EH (cell line): ENCODE results near the gene CACNA1H.
"Not testable (repeated sequence)": the region's sequence is repeated elsewhere in the genome, so short reads cannot be mapped to it uniquely, and the experiment has no call there.

Experiments used
- DNase-seq: peaks from one replicate; pipeline ENCODE4 v3.0.0-alpha.2; 2015; ENCODE audit warnings: low read depth

Gene CACNA1H

DNA sequence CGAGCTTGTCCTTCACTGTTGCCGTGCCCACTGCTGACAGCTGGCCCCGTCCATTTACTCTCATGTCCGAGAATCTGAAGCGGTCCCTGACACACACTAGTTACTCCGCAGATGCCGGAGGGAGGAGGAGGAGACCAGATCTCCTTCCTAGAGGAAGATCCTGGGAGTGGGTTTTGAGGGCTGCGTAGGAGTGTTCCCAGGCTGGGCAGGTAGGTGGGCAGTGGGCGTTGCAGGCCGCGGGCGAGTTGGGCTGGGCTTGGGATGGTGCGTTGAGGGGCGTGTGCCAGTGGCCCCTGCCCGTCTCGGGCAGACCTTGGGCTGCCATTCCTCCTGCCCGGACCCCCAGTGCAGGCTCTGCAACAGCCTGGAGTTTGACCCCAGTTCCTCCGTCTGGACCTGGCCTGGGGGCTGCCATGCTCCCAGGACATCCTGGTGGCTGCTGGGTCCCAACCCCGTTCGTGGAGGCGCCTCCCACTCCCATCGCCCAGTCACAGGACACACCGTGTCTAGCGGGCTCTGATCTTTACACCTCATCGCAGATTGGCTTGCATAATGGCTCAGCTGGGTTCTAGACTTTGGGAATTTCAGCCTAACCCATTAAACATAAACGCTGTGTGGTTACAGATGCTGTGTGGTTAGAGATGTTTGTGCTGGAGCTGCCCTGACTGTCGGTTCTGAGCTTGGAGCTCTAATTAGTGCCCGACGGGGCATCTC lies 22.8 kb downstream of the CACNA1H start:
- DNase-seq: no peak

DNA sequence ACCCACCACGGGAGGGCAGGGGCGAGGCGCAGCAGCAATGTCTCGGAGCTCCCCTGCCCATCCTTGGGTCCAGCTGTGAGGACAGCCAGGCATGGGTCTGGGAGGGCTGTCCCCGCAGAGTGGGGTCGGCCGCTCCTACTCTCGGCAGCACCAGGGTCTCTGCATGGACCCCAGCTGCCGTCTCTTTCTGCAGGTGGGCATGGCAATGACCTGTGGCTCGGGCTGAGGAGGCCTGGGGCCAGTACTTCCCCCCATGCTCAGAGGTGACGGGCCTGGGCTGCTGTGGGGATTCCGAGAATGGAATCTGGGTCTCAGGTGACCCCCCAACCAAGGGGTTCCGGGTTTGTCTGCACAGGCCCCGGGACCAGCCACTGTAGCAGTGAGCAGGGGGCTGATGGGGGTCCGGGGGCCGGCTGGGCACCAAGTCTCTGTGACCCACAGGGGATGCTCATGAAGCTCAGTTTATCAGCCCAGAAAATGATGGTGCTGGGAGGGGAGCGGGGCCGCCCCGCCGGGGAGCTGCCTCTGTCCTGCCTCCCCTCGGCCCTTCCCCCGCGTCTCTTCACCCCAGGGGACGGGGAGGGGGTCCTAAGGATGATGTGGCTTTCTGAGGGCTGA lies 23.5 kb downstream of the CACNA1H start:
- no peak for DNase-seq

DNA sequence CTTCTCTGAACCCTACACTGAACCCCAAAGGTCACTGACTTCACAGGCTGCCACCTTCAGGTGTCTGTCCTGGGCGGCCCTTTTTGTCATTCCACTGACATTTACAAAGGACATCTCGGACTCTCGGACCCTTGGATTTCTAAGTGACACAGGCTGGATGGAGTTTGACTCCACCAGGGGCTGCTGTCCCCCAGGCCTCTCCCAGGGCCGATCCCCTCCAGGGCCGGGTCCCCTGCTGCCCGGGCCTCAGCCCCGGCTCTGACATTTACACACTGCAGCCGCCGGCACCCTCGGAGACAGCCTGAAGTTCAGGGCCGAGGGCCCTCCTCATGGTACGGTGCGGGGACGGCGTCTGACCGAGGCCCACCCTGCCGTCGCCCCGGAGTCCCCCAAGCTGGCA lies 24.1 kb downstream of the CACNA1H start:
- no peak for DNase-seq

DNA sequence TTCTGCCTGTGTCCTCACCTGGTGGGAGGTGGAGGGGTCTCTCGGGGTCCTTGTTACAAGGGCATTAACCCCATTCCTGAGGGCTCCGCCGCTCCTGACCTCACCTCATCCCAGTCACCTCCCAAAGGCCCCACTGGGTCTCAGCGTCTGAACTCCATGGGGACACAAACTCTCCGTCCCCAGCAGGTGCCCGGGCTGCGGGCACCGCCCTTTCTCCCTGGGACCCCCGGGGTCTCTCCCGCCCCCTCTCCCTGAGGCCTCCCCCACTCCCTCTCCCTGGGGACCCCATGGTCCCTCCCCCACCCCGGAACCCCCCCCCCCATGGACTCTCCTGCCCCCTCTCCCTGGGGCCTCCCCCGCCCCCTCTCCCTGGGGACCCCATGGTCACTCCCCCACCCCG lies 24.8 kb downstream of the CACNA1H start:
- no peak for DNase-seq

DNA sequence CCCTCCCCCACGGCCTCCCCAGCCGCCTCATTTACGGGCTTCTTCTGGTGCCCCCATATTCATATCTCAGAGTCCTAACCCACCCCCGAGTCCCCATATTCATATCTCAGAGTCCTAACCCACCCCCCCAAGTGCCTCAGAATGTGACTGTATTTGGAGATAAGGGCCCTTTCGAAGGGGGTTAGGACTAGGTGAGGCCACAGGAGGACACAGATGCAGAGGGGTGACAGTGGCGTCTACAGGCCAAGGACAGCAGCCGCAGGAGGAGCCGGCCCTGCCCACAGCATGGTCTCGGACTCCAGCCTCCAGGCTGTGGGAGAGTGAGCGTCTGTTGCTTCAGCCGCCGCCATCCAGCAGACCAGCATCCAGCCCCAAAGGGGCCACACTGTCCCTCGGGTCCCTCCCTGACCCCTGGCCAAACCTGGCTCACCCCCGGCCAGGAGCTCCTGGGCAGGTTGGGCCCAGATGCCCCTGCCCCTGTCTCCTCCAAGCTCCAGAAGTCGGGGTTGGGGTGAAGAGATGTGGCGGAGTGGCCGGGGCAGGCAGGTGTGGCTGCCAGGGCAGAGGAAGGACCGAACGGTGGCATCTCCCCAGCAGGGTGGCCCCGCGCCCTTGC lies 25.5 kb downstream of the CACNA1H start:
- DNase-seq: no peak

DNA sequence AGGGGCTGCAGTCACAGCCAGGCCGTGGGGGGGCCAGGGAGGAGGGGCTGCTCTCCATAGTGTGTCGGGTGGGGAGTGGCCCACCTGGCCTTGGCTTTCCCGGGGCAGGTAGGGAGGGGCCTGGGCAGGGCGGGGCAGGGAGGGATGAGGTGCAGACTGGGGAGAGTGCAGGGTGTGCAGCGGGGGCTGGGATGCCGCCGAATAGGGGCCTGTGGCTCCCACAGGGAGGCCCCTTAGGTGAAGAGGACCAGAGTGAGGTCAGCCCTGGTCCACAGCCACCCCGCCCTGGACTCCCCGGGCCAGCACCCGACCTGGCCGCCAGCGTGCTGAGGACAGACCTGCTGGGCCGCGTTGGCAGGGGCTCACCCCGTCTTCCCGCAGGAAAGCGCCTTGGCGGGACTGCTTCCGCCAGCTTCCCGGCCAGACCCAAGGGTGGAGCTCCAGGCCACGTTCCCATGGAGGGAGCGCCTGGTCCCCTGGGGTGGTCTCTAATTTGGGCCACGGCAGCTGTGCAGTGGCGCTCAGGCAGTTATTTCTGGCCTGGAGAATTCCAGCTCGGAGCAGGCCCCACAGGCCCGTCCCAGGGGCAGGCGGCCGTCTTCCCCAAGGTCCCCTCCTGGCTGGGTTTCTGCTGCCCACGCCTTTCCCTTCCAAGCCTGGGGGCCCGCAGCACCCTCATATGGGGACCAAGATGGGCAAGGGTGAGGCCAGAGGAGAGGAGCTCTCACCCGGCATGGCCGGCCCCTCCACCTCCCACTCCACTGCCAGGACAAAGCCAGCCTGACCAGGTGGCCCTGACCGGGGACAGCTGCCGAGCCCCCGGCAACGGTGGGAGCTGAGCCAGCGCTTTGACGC lies 27.9 kb downstream of the CACNA1H start:
- no peak for DNase-seq

DNA sequence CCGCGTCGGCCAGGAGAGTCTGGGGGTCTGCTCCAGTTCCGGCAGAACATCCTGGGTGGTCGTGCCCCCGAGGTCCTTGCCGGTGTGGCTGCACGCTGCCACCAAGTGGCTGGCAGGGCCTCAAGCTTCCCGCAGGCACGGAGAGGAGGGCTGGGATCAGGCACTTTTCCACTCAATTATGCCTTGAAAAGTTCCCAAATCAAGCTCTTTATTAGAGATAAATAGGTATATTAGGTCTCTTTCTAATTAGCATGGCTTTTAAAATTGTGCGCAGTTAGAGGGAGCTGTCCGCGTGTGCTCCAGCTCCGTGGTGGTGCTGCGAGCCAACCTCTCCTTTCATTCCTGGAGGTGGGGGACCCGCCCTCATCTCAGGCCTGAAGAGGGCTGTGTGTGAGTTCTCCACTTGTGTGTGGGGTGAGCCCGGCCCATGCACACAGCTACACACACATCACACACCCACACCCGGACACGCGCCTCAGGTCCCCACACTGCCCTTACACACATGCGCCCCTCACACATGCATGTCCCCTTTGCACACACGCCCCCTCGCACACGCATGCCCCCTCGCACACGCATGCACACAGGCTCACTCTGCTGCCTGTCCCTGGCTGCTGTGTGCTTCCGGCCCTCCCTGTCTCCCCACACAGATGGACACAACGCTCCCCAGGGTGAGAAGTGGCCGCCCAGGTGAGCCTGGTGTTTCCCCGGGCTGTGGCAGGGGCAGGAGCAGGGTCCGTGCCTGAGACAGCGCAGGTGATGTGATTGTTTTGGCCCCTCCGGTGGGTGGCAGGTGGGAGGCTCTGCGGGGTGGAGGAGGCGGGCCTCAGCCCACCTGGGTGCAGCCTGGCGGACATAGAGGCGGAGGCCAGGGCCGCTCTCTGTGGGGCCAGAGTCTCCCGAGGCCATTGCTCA lies 28.8 kb downstream of the CACNA1H start:
- no peak for DNase-seq

DNA sequence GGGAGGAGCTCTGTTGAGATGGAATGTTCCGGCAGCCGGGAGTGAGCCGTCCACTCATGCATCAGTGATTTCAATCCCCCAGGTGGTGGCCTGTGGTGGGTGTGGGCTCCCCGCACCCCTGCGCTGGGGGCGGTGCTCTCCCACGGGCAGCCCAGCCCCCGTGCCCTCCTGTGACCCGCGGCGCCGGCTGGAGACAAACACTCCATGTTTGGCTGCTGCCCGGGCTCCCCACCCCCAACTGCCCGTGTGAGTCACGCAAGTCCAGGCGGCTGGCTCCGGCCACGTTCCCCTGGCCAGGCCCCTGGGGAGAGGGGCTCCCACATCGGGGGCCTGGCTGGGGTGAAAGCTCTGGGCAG lies 29.4 kb downstream of the CACNA1H start:
- peak; percentile 89 for DNase-seq

DNA sequence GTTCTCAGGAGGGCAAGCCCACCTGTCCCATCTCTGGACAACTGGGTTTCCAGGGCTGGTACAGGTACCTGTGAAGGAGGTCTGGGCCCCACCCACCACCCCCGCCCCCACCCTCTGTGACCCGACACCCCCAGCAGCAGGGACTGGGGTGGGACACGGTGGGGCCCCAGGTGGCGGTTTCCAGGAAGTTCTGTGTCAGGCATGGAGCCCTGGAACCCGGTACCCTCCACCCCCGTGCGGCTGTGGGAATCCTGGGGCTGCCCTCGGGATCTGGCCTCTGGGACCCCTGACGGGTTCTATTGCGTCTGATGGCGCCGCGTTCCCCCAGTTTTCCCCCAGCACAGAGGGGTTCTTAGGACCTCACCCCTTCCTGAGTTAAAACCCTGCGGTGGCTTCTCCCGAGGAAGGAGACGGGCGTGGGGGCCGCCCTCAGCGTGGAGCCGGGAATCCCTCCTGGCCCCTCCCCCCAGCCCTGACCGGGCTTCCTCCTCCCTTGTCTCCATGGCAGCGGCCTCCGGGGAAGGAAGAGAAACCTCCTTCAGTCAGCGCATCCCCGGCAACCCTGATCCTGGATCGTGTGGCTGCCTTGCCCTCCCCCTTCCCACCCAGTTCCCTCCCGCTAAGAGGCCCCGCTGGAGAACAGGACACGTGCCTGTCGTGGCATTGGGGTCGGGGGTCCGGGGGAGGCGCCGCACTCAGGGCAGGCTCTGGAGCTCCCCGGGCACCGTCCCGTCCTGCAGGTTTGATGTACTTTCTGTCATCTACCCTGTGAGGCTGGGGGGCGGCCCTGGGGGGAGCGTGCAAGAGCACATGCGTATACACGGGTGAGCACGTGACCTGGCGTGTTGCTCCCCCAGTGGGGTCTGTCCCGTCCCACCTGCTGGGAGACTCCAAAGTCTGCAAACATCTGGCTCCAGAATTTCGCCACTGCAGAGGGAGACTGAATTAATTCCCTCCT lies 30.3 kb downstream of the CACNA1H start:
- DNase-seq: peak; percentile 84

DNA sequence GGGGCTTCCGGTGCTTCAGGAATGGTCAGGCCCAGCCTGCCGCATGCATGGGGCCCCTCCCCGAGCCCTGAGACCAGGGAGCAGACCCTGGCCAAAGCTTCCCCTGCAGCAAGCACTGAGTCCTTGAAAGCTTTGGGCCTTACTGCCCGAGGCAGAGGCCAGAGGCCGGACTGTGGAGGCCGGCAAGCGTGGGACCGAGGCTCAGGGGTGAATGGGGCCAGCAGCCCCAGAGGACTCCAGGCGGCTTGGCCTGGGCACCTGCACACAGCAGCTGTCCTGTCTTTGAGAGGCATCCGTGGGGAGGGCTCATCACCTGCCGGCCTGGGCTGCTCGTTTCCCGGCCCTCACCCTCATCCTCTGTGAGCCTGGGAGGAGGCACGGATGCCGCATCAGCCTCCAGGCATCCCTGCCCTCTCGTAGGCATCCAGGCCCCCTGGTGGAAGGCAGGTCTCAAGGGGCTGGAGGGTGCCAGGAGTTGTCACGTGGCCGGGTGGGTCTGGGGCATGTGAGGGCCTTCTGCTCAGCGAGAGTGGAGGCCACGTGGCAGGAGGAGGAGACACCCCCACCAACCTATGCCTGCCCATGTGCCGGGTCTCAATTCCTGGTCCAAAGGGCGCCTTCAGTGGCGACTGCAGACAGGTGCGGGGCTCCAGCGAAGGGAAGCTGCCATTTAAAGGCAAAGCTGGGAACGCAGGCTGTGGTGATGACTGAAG lies 31.4 kb downstream of the CACNA1H start:
- DNase-seq: no peak

DNA sequence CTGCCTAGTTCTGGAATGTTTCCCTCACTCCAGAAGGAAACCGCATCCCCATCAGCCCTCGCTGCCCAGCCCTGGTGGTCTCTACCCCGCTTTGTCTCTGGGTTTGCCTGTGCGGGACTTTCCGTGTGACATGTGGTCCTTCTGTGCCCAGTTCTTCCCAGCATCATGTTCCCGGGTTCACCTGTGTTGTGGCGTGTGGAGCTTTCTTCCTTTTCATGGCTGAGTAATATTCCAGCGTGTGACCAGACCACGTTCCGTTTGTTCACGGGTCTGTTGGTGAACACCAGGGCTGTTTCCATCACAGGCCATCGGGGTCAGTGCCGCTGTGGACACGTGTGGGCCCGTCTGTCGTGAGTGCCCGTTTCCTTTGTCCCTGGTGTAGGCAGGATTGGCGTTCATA lies 32.1 kb downstream of the CACNA1H start:
- DNase-seq: no peak

DNA sequence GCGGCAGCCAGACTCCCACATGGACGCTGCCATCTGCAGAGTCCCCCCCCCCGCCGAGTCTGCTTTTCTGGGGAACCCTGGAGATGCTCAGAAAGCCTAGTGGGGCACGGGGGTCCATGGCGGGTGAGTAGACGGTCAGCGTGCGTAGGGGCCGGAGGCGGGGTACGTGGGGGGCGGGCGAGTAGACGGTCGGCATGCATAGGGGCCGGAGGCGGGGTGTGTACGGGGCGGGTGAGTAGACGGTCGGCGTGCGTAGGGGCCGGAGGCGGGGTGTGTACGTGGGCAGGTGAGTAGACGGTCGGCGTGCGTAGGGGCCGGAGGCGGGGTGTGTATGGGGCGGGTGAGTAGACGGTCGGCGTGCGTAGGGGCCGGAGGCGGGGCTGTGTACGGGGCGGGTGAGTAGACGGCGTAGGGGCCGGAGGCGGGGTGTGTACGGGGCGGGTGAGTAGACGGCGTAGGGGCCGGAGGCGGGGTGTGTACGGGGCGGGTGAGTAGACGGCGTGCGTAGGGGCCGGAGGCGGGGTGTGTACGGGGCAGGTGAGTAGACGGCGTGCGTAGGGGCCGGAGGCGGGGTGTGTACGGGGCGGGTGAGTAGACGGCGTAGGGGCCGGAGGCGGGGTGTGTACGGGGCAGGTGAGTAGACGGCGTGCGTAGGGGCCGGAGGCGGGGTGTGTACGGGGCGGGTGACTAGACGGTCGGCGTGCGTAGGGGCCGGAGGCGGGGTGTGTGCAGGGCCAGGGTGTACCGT lies 32.7 kb downstream of the CACNA1H start:
- DNase-seq: not testable (repeated sequence)

DNA sequence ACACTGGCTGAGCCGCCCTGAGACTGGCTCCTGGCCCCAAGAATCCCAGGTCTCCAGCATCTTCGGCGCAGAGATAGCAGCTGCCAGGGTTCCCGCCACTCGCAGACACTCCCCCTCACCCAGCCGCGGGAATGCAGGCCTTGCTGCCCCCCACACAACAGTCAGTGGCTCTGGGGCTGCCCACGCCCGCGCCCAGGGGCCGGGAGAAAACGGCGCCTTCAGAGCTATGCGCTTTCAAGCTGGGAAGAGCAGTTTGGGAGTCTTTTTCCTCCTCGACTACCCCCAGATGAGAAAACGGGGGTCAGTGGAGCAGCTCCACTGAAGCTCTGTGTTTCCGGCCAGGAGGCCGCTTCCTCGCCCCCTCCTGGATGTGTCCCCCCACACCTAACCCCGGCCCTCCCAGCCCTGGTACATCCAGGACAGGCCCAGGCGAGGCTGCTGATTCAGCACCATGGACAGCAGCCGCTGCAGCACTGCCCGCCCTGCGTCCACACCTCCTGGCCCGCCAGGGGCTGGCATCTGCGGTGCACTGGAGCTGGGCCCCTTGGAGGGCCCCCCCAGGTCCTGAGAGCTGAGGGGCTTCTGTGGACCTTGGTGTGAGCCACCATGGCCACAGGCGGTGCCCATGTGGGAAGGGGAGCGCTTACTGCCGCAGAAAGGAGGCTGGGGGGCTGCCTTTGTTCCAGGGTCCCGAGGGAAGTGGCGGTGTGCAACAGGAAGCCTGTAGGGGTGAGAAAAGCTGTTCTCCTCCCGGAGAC lies 35.7 kb downstream of the CACNA1H start:
- DNase-seq: peak; percentile 53

DNA sequence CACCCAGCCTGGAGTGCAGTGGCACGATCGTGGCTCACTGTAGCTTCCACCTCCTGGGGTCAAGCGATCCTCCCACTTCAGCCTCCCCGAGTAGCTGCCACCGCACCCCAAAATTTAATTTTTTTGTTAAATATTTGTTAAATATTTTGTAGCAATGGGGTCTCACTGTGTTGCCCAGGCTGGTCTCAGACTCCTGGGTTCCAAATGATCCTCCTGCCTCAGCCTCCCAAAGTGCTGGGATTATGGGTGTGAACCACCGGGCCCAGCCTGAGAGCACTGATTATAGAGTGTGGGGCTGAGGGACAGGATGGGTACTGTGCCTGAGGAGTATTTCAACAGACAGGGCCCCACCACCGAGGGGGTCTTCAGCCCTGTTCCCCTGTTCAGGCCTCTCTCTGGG lies 36.5 kb downstream of the CACNA1H start:
- no peak for DNase-seq

DNA sequence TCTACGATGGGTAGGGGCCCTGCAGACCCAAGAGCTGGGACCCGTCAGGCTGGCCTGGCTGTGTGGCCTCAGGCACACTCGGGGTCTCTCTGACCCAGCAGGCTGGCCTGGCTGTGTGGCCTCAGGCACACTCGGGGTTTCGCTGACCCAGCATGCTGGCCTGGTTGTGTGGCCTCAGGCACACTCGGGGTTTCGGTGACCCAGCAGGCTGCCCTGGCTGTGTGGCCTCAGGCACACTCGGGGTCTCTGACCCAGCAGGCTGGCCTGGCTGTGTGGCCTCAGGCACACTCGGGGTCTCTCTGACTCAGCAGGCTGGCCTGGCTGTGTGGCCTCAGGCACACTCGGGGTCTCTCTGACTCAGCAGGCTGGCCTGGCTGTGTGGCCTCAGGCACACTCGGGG lies 37.9 kb downstream of the CACNA1H start:
- not testable (repeated sequence) for DNase-seq

DNA sequence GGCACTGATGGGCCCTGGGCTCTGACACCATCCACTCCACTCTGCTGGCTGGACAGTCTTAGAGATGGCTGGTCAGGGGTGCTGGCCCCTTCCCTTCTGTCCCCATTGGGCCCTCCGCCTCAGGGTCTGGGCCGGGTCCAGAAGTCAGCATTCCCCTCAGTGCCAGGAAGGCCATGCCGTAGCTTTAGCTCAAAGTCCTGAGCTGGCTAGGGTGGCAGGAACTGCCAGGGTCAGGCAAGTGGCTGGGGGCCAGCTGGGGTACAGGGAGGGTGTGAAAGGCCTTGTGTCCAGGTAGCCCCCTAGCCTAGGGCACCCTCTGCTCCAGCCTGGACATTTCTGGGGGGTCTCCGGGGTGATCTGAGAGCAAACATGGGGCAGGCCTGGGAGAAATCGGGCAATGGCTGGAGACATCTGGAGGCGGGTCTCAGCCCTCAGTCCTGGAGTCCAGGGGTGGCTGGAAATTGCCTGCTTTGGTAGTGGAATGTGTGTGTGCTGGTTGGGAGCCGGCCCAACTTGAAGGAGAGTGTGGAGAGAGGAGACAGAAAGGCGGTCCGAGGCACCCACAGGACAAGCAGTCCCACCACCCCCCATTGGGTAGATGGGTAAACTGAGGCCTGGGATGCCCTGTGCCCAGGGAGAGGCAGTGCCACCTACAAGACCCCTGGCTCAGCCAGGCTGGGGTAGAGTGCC lies 39.6 kb downstream of the CACNA1H start:
- peak; percentile 3 for DNase-seq

DNA sequence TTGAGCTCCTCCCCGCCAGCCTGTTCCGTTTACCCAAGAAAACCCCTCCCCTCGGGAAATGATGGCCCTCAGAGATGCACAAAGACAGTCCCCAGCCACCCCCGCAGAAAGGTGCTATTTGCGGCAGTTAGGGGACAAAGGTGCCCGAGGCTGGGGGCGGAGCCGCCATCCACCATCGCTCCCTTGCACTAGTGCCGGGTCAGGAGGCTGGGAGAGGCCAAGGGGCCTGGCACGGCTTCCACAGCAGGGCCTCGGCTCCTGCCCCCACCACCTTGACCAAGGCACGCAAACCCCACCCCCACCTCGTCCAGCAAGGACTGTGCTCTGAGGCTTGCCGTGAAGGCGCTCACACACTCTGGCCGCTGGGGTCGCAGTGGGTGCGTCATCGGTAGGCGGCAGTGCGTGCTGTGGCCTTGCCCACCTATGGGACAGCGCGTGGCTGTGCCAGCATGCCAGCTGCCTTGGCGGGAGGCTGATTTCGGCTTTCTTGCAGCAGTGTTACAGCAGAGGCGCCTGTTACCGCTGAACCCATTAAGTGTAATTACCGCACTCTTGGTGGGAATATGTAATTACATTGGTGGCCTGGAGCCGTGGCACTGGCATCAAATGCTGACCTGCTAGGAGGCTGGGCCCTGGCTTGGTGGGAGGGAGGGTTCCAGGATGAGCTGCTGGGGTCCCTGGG lies 40.4 kb downstream of the CACNA1H start:
- no peak for DNase-seq
